OCI-LY7 (cell line): ENCODE measurements around the gene HMCES. TPM values are rescaled to one million over a fixed set of nuclear protein-coding genes. Genes with fewer than 3 reads are reported as not detected.

Source experiments
- BruUV-seq: library from RNA; stranded (reverse); fragments of 400-500 nt; replicated peaks from 2 replicates; lab custom pipeline; 2021; lab: Mats Ljungman, UMichigan
- CTCF ChIA-PET: fragments of 300-600 bp; sonication (Branson Sonifier 250); formaldehyde crosslinking; loops from one replicate; lab custom pipeline; 2022; ENCODE audit warnings: antibody characterized with exemption; ENCODE audit not compliant: unreplicated experiment; lab: Charles Lee
- POLR2A ChIA-PET: fragments of 300-600 bp; sonication (Branson Sonifier 250); formaldehyde crosslinking; loops from one replicate; lab custom pipeline; 2022; ENCODE audit warnings: antibody characterized with exemption; lab: Charles Lee
- DNase-seq: peaks from one replicate; pipeline ENCODE4 v3.0.0-alpha.2; 2015; ENCODE audit warnings: low spot score
- H2AFZ ChIP-seq: fragments of 200-600 bp; sonication (generic), shearing (Covaris generic); 2 replicates; pipeline ENCODE4 v1.6.1; 2014; ENCODE audit warnings: mild to moderate bottlenecking, antibody characterized with exemption, low read length, moderate library complexity
- H3K27ac ChIP-seq: fragments of 200-600 bp; sonication (generic); 2 replicates; pipeline ENCODE4 v1.5.1; 2014; ENCODE audit warnings: mixed run types, low read depth, mild to moderate bottlenecking, moderate library complexity, low read length, inconsistent platforms; ENCODE audit not compliant: poor library complexity, severe bottlenecking
- H3K36me3 ChIP-seq: fragments of 200-600 bp; sonication (generic); 2 replicates; pipeline ENCODE4 v1.6.1; 2014; ENCODE audit warnings: mild to moderate bottlenecking, antibody characterized with exemption, low read length, moderate library complexity, mixed read lengths; ENCODE audit not compliant: insufficient read depth
- H3K4me1 ChIP-seq: fragments of 200-600 bp; sonication (generic); 2 replicates; pipeline ENCODE4 v1.5.1; 2014; ENCODE audit warnings: mild to moderate bottlenecking, low read length; ENCODE audit not compliant: insufficient read depth, poor library complexity, severe bottlenecking
- H3K4me2 ChIP-seq: fragments of 200-600 bp; sonication (generic); 2 replicates; pipeline ENCODE4 v1.6.1; 2014; ENCODE audit warnings: mild to moderate bottlenecking, low read length
- H3K4me3 ChIP-seq: fragments of 200-600 bp; sonication (generic); 2 replicates; pipeline ENCODE4 v1.5.1; 2014; ENCODE audit warnings: mild to moderate bottlenecking, low read depth, low read length; ENCODE audit not compliant: poor library complexity, severe bottlenecking
- H3K79me2 ChIP-seq: fragments of 200-600 bp; sonication (generic); 2 replicates; pipeline ENCODE4 v1.6.1; 2016; ENCODE audit warnings: low read depth, mild to moderate bottlenecking, low read length, moderate library complexity, mixed read lengths; ENCODE audit not compliant: insufficient read depth
- H3K9me2 ChIP-seq: fragments of 200-600 bp; sonication (generic); 2 replicates; pipeline ENCODE4 v1.6.1; 2016; ENCODE audit warnings: mild to moderate bottlenecking, low read length, mixed read lengths; ENCODE audit not compliant: insufficient read depth
- H3K9me3 ChIP-seq: fragments of 200-600 bp; sonication (generic); 2 replicates; pipeline ENCODE4 v1.6.1; 2014; ENCODE audit warnings: mild to moderate bottlenecking, mixed run types, low read length, mixed read lengths
- H4K20me1 ChIP-seq: fragments of 200-600 bp; sonication (generic); 2 replicates; pipeline ENCODE4 v1.6.1; 2014; ENCODE audit warnings: mild to moderate bottlenecking, antibody characterized with exemption, low read length, moderate library complexity, mixed read lengths; ENCODE audit not compliant: insufficient read depth
- CTCF ChIP-seq: fragments of 200-600 bp; sonication (generic); conservative IDR thresholded peaks from 2 replicates; pipeline ENCODE4 v1.5.1; 2014; ENCODE audit warnings: mild to moderate bottlenecking, antibody characterized with exemption, low read length, moderate library complexity, mixed read lengths
- EZH2phosphoT487 ChIP-seq: fragments of 200-600 bp; sonication (generic); IDR thresholded peaks from 2 replicates; pipeline ENCODE4 v1.6.1; 2018; ENCODE audit warnings: low read depth, borderline replicate concordance, mild to moderate bottlenecking, mixed run types, antibody characterized with exemption, low read length, moderate library complexity, mixed read lengths
- intact Hi-C: fragments of 100-400 bp; cut with micrococcal nuclease; formaldehyde crosslinking; loops from one replicate; pipeline ENCODE4 v1.10.0; 2022; ENCODE audit not compliant: unreplicated experiment
- total RNA-seq, 2 experiments: library from RNA; depleted of rRNA in 1 of 2; stranded (reverse); fragments of >200 nt in 1 of 2; shearing (Covaris generic) in 1 of 2; gene quantifications; 2 replicates each; pipeline ENCODE4 v1.2.3, GENCODE V29; 2014 to 2022

The HMCES gene
- total RNA-seq, 2 experiments from 2014 or later: 90.6 to 287 TPM

- POLR2A ChIA-PET: interaction anchor here (0.5 to 2.7 kb wide), 20 partner anchors 28 to 290 kb away, joined by 3 to 20 read pairs (median 4); partner anchors contain the start of genes COPG1, HMCES, IFT122 and MBD4
- H3K27ac ChIP-seq: peak overlapping the region; percentile 73
- TF ChIP-seq EZH2phosphoT487 (no peak), CTCF (peak; percentile 91)
- H3K9me3 ChIP-seq: no peaks in the 10 kb centered on the region
- H3K4me3 ChIP-seq: peak overlapping the region; percentile 89
- CTCF ChIA-PET: interaction anchor here (0.8 to 1.1 kb wide), 5 partner anchors 12 to 130 kb away, joined by 3 to 4 read pairs (median 3); partner anchors contain the start of gene HMCES
- H3K4me2 ChIP-seq: peak overlapping the region; percentile 87
- peak overlapping the region; percentile 89 for H2AFZ ChIP-seq
- H3K4me1 ChIP-seq: peaks cover 40% of the 10 kb centered on the region
- H3K79me2 ChIP-seq: peaks cover 11% of the 10 kb centered on the region; the same call in 1 of the 2 replicates
- intact Hi-C loops: loop anchor here (1.0 to 10.0 kb wide), 5 partner anchors 33 to 342 kb away; partner anchors contain the start of genes CNBP, HMCES and MBD4
- peak; percentile 86 for DNase-seq
- no peaks in the 10 kb centered on the region for H3K9me2 ChIP-seq
- no peaks in the 10 kb centered on the region for H4K20me1 ChIP-seq
- H3K36me3 ChIP-seq: no peaks in the 10 kb centered on the region
- no TSS peak for BruUV-seq
Measured at GRCh38 chr3:129316248-129317013, 37.8 kb downstream of the HMCES start.

GRCh38 chr3:129317014-129317771 is 38.5 kb downstream of the HMCES start:
- H4K20me1 ChIP-seq: no peaks in the 10 kb centered on the region
- H2AFZ ChIP-seq: peak overlapping the region; percentile 89
- peak overlapping the region; percentile 89 for H3K4me3 ChIP-seq
- CTCF ChIA-PET: interaction anchor here (0.6 kb wide), 1 partner anchor 195 kb away, joined by 4 read pairs; no protein-coding TSS in a partner anchor
- peak overlapping the region; percentile 73 for H3K27ac ChIP-seq
- no peak for TF ChIP-seq EZH2phosphoT487
- no peak for TF ChIP-seq CTCF
- H3K9me3 ChIP-seq: no peaks in the 10 kb centered on the region
- H3K79me2 ChIP-seq: peaks cover 11% of the 10 kb centered on the region; the same call in 1 of the 2 replicates
- DNase-seq: no peak
- H3K36me3 ChIP-seq: no peaks in the 10 kb centered on the region
- peak overlapping the region; percentile 87 for H3K4me2 ChIP-seq
- BruUV-seq: no TSS peak
- H3K9me2 ChIP-seq: no peaks in the 10 kb centered on the region
- intact Hi-C loops: loop anchor here (5.0 to 10.0 kb wide), 3 partner anchors 120 to 342 kb away; partner anchors contain the start of genes CNBP and MBD4
- peaks cover 40% of the 10 kb centered on the region for H3K4me1 ChIP-seq
- POLR2A ChIA-PET: interaction anchor here (0.6 to 2.7 kb wide), 14 partner anchors 34 to 291 kb away, joined by 3 to 20 read pairs (median 6); partner anchors contain the start of genes COPG1, HMCES, IFT122 and MBD4
